LNCaP clone FGC (cell line): ENCODE results near the gene DTX1.

Experiments
- DNase-seq: peaks from one replicate; pipeline ENCODE4 v3.0.0-alpha.2; 2011; ENCODE audit warnings: low read depth
- H3K4me3 ChIP-seq: 2 replicates; pipeline ENCODE4 v1.5.1; 2011; ENCODE audit warnings: mild to moderate bottlenecking, low read depth, low read length, control low read depth
- TF ChIP-seq, protein P1 (sequence below): IDR thresholded peaks from 2 replicates; pipeline ENCODE4 v1.5.1; 2012; ENCODE audit warnings: mild to moderate bottlenecking; ENCODE audit not compliant: control insufficient read depth, insufficient read depth; ENCODE audit errors: extremely low read depth

DTX1 gene

DNA sequence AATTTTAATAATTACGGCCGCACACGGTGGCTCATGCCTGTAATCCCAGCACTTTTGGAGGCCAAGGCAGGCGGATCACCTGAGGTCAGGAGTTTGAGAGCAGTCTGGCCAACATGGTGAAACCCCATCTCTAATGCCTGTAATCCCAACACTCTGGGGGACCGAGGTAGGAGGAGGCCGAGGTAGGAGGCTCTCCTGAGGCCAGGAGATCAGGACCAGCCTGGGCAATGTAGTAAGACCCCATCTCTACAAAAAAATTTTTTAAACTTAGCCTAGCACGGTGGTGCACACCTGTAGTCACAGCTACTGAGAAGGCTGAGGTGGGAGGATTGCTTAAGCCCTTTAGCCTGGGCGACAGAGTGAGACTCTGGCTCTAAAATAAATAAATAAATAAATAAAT is 87.4 kb downstream of the DTX1 start:
- no peak for DNase-seq
- no peak overlapping the region for H3K4me3 ChIP-seq
- TF ChIP-seq, protein P1, sequence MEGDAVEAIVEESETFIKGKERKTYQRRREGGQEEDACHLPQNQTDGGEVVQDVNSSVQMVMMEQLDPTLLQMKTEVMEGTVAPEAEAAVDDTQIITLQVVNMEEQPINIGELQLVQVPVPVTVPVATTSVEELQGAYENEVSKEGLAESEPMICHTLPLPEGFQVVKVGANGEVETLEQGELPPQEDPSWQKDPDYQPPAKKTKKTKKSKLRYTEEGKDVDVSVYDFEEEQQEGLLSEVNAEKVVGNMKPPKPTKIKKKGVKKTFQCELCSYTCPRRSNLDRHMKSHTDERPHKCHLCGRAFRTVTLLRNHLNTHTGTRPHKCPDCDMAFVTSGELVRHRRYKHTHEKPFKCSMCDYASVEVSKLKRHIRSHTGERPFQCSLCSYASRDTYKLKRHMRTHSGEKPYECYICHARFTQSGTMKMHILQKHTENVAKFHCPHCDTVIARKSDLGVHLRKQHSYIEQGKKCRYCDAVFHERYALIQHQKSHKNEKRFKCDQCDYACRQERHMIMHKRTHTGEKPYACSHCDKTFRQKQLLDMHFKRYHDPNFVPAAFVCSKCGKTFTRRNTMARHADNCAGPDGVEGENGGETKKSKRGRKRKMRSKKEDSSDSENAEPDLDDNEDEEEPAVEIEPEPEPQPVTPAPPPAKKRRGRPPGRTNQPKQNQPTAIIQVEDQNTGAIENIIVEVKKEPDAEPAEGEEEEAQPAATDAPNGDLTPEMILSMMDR = no peak

DNA sequence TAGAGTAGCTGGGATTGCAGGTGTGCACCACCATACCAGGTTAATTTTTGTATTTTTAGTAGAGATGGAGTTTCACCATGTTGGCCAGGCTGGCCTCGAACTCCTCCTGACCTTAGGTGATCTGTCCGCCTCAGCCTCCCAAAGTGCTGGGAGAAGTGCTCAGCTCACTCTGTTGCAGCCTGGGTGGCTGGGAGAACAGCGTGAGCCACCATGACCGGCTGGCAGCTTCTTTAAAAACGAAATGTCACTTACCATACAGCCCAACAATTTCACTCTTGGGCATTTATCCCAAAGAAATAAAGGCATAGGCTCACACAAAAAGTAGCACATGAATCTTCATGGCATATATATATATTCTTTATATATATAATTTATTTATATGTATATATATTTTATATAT is 88.3 kb downstream of the DTX1 start:
- TF ChIP-seq, protein P1 = no peak
- DNase-seq = no peak
- no peak overlapping the region for H3K4me3 ChIP-seq

DNA sequence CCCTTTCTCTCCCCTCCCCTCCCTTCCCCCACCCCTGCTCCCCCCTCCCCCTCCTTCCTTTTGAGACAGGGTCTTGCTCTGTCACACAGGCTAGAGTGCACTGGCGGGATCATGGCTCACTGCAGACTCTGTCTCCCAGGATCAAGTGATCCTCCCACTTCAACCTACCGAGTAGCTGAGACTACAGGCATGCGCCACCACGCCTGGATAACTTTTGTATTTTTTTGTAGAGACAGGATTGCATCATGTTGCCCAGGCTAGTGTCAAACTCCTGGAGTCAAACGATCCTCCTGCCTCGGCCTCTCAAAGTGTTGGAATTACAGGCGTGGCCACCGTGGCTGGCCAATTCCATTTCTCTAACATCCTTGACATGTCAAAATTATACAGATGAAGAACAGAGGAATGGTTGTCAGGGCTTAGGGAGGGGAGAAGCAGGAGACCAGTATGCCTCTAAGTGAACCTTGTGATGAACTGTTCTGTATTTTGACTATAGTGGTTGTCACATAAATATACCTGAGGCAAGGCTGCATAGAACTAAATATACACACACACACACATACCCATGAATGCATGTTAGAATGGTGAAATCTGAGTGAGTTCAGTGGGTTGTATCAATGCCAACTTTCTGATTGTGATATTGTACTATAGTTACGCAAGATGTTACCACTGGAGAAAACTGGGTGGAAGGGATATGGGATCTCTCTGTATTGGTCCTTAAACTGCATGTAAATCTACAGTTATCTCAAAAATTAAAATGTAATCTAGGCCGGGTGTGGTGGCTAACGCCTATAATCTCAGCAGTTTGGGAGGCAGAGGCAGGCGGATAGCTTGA is 89.4 kb downstream of the DTX1 start:
- TF ChIP-seq, protein P1 = no peak
- no peak overlapping the region for H3K4me3 ChIP-seq
- DNase-seq = no peak

DNA sequence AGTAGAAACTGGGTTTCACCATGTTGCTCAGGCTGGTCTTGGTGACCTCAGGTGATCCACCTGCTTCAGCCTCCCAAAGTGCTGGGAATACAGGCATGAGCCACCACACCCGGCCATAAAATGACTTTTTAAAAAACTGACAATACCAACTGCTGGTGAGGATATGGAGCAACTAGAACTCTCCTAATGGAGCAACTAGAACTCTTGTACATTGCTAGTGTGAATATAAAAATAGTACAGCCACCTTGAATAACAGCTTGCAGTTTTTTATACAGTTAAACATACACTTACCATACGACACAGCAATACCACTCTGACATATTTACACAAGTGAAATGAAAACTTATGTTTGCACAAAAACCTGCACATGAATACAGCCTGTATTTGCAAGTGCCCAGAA is 90.5 kb downstream of the DTX1 start:
- no peak overlapping the region for H3K4me3 ChIP-seq
- TF ChIP-seq, protein P1 = no peak
- DNase-seq = no peak
